HepG2 (cell line): Measurements from ENCODE around the gene SFMBT1. TPM values are rescaled to one million over a fixed set of nuclear protein-coding genes. Genes with fewer than 3 reads are reported as not detected.
A peak's percentile ranks its signal among the peaks of the same experiment; 100 is the strongest.

Experiments used
- CC2D1A ChIP-seq: sonication (generic); formaldehyde crosslinking; IDR thresholded peaks from 2 replicates; pipeline ENCODE4 v1.8.1; 2023; ENCODE audit warnings: mild to moderate bottlenecking, missing genetic modification reagents
- KLF6 ChIP-seq: IDR thresholded peaks from 2 replicates; pipeline ENCODE4 v1.8.0; 2016; ENCODE audit warnings: missing biosample characterization, missing genetic modification reagents
- MAFG ChIP-seq: sonication (generic); formaldehyde crosslinking; IDR thresholded peaks from 2 replicates; pipeline ENCODE4 v1.5.1; 2020; ENCODE audit warnings: mild to moderate bottlenecking, missing genetic modification reagents
- MYNN ChIP-seq: sonication (generic); formaldehyde crosslinking; IDR thresholded peaks from 2 replicates; pipeline ENCODE4 v1.4.0; 2020; ENCODE audit warnings: mild to moderate bottlenecking, low read depth, missing genetic modification reagents
- NCOR1 ChIP-seq: fragments of 200-600 bp; sonication (generic); IDR thresholded peaks from 2 replicates; pipeline ENCODE4 v1.7.0; 2017; ENCODE audit warnings: antibody characterized with exemption, low read length, borderline replicate concordance
- NR2F2 ChIP-seq: IDR thresholded peaks from 2 replicates; pipeline ENCODE4 v1.6.1; 2012; ENCODE audit warnings: low read depth, inconsistent platforms, borderline replicate concordance
- PCBP2 ChIP-seq: fragments of 200-400 bp; formaldehyde crosslinking; optimal IDR thresholded peaks from 2 replicates; pipeline ENCODE3; 2018; ENCODE audit warnings: low read length, low read depth; ENCODE audit not compliant: poor library complexity, severe bottlenecking
- PITX1 ChIP-seq: sonication (generic); formaldehyde crosslinking; IDR thresholded peaks from 2 replicates; pipeline ENCODE4 v1.5.1; 2020; ENCODE audit warnings: mild to moderate bottlenecking, missing genetic modification reagents
- SCMH1 ChIP-seq: sonication (generic); formaldehyde crosslinking; IDR thresholded peaks from 2 replicates; pipeline ENCODE4 v1.9.0; 2021; ENCODE audit warnings: missing genetic modification reagents, mild to moderate bottlenecking, borderline replicate concordance
- SOX13 ChIP-seq, 3 experiments: fragments of 450-650 bp in 1 of 3; sonication (generic) in 1 of 3; formaldehyde crosslinking in 1 of 3; IDR thresholded peaks in 2 of 3; conservative IDR thresholded peaks in 1 of 3; 2 replicates each; pipeline versions ENCODE4 v1.5.0 to v1.6.1; 2016 to 2020; ENCODE audit warnings: antibody characterized with exemption in 1 of 3, mild to moderate bottlenecking in 1 of 3, missing compliant biosample characterization in 1 of 3, missing genetic modification reagents in 1 of 3, moderate library complexity in 1 of 3
- ZFP37 ChIP-seq: sonication (generic); formaldehyde crosslinking; IDR thresholded peaks from 2 replicates; pipeline ENCODE4 v1.4.0; 2020; ENCODE audit warnings: missing genetic modification reagents, borderline replicate concordance
- ZNF207 ChIP-seq: fragments of 450-650 bp; IDR thresholded peaks from 2 replicates; pipeline ENCODE4 v1.6.1; 2016; ENCODE audit warnings: antibody characterized with exemption, borderline replicate concordance
- ZNF331 ChIP-seq: sonication (generic); formaldehyde crosslinking; IDR thresholded peaks from 2 replicates; pipeline ENCODE4 v1.4.0; 2020; ENCODE audit warnings: missing genetic modification reagents
- ZNF44 ChIP-seq: sonication (generic); formaldehyde crosslinking; IDR thresholded peaks from 2 replicates; pipeline ENCODE4 v1.5.1; 2020; ENCODE audit warnings: mild to moderate bottlenecking, missing genetic modification reagents
- ZNF607 ChIP-seq: sonication (generic); formaldehyde crosslinking; IDR thresholded peaks from 2 replicates; pipeline ENCODE4 v1.5.1; 2020; ENCODE audit warnings: missing genetic modification reagents, mild to moderate bottlenecking, borderline replicate concordance
- ZNF672 ChIP-seq: sonication (generic); formaldehyde crosslinking; IDR thresholded peaks from 2 replicates; pipeline ENCODE4 v1.8.1; 2022; ENCODE audit warnings: missing genetic modification reagents
- ZNF674 ChIP-seq: sonication (generic); formaldehyde crosslinking; IDR thresholded peaks from 2 replicates; pipeline ENCODE4 v1.5.0; 2020; ENCODE audit warnings: low read depth, mild to moderate bottlenecking, missing genetic modification reagents
- ZNF772 ChIP-seq: sonication (generic); formaldehyde crosslinking; IDR thresholded peaks from 2 replicates; pipeline ENCODE4 v1.5.0; 2020; ENCODE audit warnings: mild to moderate bottlenecking, missing genetic modification reagents
- ZSCAN30 ChIP-seq: sonication (generic); formaldehyde crosslinking; IDR thresholded peaks from 2 replicates; pipeline ENCODE4 v1.5.0; 2020; ENCODE audit warnings: mild to moderate bottlenecking, missing genetic modification reagents
- polyA plus RNA-seq, 8 experiments: library from polyadenylated mRNA; depleted of rRNA in 3 of 8; stranded (reverse) in 7 of 8; unstranded in 1 of 8; fragments of >200 nt; fragmentation: Illumina TruSeq in 4 of 8; extraction: Trizol in 4 of 8; gene quantifications; 2 replicates each; pipeline versions ENCODE4 v1.2.1 to v1.2.3, GENCODE V29; 2011 to 2016; ENCODE audit warnings: low read depth in 4 of 8, missing spikeins in 1 of 8, mixed read lengths in 1 of 8; ENCODE audit not compliant: insufficient read depth in 1 of 8
- total RNA-seq, 5 experiments: library from RNA; depleted of rRNA; stranded (reverse); fragments of >200 nt; fragmentation: Illumina TruSeq; extraction: Trizol; gene quantifications; 2 replicates each; pipeline ENCODE4 v1.2.3, GENCODE V29; 2016; ENCODE audit warnings: low read depth in 1 of 5
- TF ChIP-seq, protein P1 (sequence below): sonication (generic); formaldehyde crosslinking; IDR thresholded peaks from 2 replicates; pipeline ENCODE4 v1.8.0; 2022; ENCODE audit warnings: missing genetic modification reagents, mild to moderate bottlenecking, borderline replicate concordance
- TF ChIP-seq, protein P2 (sequence below): sonication (generic); formaldehyde crosslinking; IDR thresholded peaks from 2 replicates; pipeline ENCODE4 v1.4.0; 2020; ENCODE audit warnings: mild to moderate bottlenecking, missing genetic modification reagents
- TF ChIP-seq, protein P3 (sequence below): sonication (generic); formaldehyde crosslinking; IDR thresholded peaks from 2 replicates; pipeline ENCODE4 v1.5.1; 2020; ENCODE audit warnings: mild to moderate bottlenecking, missing genetic modification reagents, moderate library complexity
- TF ChIP-seq, protein P4 (sequence below): sonication (generic); formaldehyde crosslinking; IDR thresholded peaks from 2 replicates; pipeline ENCODE4 v1.5.0; 2020; ENCODE audit warnings: missing genetic modification reagents
- TF ChIP-seq, protein P5 (sequence below): sonication (generic); formaldehyde crosslinking; IDR thresholded peaks from 2 replicates; pipeline ENCODE4 v1.4.0; 2020; ENCODE audit warnings: missing genetic modification reagents

SFMBT1 gene
- total and polyA plus RNA-seq, 2 of the 13 experiments (the other 11 are each of a cell fraction or from before 2014, with no cell fraction given), result 3.8 to 12.8 TPM

DNA sequence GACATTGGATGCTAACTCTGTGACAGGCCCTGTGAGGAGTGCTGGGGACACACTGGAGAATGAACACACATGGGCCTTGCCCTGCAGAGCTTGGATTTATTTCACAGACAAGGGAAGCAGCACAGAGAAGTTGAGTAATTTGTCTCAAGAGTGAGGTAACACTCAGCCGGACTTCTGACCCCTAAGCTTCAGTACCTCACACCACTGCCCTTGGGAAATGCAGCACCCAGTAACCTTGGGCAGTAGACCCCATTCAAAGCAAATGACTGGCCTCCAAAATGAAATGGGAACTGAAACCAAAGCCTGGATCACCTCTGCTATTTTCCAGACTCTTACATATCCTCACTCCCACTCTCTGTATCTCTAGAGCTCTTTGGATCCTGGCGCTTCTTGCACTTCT is 47.1 kb upstream of the SFMBT1 start (continued):
- TF ChIP-seq, protein P1, sequence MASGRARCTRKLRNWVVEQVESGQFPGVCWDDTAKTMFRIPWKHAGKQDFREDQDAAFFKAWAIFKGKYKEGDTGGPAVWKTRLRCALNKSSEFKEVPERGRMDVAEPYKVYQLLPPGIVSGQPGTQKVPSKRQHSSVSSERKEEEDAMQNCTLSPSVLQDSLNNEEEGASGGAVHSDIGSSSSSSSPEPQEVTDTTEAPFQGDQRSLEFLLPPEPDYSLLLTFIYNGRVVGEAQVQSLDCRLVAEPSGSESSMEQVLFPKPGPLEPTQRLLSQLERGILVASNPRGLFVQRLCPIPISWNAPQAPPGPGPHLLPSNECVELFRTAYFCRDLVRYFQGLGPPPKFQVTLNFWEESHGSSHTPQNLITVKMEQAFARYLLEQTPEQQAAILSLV (CRISPR knock-in tag), result no peak
- TF ChIP-seq CC2D1A, result no peak
- TF ChIP-seq, protein P2, sequence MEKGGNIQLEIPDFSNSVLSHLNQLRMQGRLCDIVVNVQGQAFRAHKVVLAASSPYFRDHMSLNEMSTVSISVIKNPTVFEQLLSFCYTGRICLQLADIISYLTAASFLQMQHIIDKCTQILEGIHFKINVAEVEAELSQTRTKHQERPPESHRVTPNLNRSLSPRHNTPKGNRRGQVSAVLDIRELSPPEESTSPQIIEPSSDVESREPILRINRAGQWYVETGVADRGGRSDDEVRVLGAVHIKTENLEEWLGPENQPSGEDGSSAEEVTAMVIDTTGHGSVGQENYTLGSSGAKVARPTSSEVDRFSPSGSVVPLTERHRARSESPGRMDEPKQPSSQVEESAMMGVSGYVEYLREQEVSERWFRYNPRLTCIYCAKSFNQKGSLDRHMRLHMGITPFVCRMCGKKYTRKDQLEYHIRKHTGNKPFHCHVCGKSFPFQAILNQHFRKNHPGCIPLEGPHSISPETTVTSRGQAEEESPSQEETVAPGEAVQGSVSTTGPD, result no peak
- TF ChIP-seq, protein P3, sequence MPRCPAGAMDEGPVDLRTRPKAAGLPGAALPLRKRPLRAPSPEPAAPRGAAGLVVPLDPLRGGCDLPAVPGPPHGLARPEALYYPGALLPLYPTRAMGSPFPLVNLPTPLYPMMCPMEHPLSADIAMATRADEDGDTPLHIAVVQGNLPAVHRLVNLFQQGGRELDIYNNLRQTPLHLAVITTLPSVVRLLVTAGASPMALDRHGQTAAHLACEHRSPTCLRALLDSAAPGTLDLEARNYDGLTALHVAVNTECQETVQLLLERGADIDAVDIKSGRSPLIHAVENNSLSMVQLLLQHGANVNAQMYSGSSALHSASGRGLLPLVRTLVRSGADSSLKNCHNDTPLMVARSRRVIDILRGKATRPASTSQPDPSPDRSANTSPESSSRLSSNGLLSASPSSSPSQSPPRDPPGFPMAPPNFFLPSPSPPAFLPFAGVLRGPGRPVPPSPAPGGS (CRISPR knock-in tag), result no peak
- TF ChIP-seq, protein P4, sequence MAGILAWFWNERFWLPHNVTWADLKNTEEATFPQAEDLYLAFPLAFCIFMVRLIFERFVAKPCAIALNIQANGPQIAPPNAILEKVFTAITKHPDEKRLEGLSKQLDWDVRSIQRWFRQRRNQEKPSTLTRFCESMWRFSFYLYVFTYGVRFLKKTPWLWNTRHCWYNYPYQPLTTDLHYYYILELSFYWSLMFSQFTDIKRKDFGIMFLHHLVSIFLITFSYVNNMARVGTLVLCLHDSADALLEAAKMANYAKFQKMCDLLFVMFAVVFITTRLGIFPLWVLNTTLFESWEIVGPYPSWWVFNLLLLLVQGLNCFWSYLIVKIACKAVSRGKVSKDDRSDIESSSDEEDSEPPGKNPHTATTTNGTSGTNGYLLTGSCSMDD (CRISPR knock-in tag), result no peak
- no peak for TF ChIP-seq MAFG (CRISPR knock-in tag)
- no peak for TF ChIP-seq ZFP37
- TF ChIP-seq ZNF772 (CRISPR knock-in tag), result no peak
- no peak for TF ChIP-seq ZNF672 (CRISPR knock-in tag)
- no peak for TF ChIP-seq ZSCAN30
- TF ChIP-seq KLF6 (CRISPR knock-in tag), result no peak
- TF ChIP-seq ZNF331, result peak; percentile 42; the same call in 1 of the 2 replicates
- TF ChIP-seq ZNF674 (CRISPR knock-in tag), result no peak
- 0 out of 2 replicates have a peak, but pooled peaks have one; percentile 50 for TF ChIP-seq NR2F2
- TF ChIP-seq MYNN (CRISPR knock-in tag), result no peak
- TF ChIP-seq, protein P5, sequence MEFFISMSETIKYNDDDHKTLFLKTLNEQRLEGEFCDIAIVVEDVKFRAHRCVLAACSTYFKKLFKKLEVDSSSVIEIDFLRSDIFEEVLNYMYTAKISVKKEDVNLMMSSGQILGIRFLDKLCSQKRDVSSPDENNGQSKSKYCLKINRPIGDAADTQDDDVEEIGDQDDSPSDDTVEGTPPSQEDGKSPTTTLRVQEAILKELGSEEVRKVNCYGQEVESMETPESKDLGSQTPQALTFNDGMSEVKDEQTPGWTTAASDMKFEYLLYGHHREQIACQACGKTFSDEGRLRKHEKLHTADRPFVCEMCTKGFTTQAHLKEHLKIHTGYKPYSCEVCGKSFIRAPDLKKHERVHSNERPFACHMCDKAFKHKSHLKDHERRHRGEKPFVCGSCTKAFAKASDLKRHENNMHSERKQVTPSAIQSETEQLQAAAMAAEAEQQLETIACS (CRISPR knock-in tag), result no peak
- TF ChIP-seq ZNF44, result 0 out of 2 replicates have a peak, but pooled peaks have one; percentile 36
- no peak for TF ChIP-seq SOX13 (IDR thresholded peaks at IDR 0.05)
- TF ChIP-seq SOX13 (CRISPR knock-in tag; conservative IDR thresholded peaks at IDR 0.05 in 1 of 2, IDR thresholded peaks at IDR 0.05 in 1 of 2), result peak in 1 of 2 experiments; percentile 57; a peak in 1 of 4 replicates
- TF ChIP-seq ZNF207, result no peak
- no peak for TF ChIP-seq SCMH1
- TF ChIP-seq ZNF607 (CRISPR knock-in tag), result no peak
- TF ChIP-seq PITX1 (CRISPR knock-in tag), result peak; percentile 48; the same call in 1 of the 2 replicates
- TF ChIP-seq PCBP2, result no peak
- peak; percentile 89 for TF ChIP-seq NCOR1
